Activated gamma-delta T cell (primary cell): ENCODE measurements around the gene MOK.

ENCODE experiments used
- DNase-seq: peaks from one replicate; lab custom pipeline; 2025; lab: John Stamatoyannopoulos, UW

The MOK gene

DNA sequence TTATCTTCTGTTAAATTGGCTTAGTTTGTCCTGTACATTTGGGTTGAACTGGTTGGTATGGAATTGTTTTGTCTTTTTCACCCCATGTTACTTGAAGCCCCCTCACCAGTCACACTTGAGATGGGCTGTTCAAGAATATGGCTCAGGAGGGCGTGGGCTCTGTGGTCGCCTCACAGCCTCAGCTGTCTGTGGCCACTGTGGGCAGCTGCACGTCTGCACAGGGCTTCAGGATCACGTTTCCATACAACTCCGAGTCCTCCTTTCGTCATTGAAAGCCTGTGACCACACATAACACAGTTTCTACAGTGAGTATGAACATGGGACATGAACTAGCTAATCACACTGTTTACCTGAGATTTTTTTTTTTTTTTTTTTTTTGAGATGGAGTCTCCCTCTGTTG is 81.3 kb downstream of the MOK start:
- no peak for DNase-seq

DNA sequence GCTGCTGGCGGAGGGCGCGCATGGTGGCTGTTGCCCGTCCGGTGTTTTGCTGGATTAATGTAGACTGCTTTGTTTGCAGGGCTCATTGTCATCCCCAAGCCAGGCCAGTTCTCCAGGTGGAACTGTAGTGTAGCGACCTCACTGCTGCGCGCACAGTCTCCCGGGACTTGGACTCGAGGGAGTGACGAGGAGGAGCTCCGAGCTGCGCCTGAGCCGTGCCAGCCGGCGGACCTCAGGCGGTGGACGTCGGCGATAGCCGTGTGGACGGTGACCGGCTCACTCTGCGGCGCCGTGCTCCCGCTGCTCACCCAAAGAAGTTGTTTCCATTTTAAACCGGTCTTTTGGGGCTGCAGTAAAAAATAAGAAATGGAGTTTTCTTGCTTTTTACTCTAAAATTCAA is 82.2 kb downstream of the MOK start:
- DNase-seq = no peak

DNA sequence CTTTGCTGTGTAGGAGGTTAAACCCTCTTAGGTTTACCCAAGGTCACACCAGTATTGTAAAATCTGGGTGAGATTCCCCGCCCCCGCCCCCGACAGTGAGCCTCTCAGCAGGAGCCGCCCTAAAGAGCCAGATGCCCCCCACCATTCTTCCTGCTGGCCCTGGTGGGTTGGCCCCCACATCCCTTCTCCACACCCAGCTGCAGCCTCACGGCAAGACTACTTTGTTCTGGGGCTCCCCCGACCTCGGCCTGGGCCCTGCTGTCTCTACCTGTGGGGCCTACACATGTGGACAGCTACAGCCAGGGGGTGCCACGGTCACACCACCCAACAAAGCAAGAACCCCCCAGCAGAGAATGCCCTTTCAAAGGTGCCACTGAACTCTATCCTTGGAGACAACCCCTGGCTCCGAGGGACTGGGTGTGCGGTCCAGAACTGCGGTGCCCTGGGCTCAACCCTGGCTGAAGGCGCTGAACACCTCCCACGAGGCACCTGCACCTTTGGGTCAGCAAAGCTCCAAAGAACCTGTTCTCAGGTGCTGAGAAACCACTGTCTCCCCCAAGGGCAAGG is 82.9 kb downstream of the MOK start:
- DNase-seq = no peak

DNA sequence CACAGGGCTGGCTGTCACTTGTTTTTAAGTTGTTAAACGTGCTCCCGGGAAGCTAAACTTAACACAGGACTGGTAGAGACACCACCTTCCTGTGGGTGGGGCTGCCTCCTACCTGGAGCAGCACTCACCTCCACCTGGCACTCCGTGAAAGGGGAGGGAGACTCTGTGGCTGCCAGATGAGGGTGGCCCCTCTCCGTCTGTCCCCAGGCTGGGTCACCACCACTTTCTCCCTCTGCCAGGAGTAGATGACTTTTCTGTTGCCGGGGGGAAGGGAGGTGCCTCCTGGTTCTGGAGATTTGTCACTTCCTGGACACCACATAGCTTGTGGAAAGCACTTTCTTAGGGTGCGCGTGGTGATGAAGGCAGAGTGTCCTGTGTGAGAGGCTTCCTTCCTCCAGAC is 83.9 kb downstream of the MOK start:
- no peak for DNase-seq

DNA sequence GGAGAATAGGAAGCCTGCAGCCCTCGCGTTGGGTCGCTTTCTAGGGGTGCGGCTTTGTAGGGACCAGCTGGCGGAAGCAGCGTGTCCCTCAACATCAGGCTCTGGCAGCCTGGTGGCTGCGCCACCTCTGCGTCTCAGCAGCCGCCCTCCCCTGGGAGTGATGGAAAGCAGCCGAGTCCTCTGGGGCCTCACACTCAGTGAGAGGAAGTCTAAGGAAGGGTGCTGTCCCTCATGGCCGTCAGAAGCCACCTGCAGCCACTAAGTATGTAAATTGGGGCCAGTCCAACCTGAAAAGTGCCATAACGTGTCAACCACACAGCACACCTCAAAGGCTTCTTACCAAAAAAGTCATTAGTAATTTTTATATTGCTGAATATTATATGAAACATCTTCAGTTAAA is 84.9 kb downstream of the MOK start:
- no peak for DNase-seq

DNA sequence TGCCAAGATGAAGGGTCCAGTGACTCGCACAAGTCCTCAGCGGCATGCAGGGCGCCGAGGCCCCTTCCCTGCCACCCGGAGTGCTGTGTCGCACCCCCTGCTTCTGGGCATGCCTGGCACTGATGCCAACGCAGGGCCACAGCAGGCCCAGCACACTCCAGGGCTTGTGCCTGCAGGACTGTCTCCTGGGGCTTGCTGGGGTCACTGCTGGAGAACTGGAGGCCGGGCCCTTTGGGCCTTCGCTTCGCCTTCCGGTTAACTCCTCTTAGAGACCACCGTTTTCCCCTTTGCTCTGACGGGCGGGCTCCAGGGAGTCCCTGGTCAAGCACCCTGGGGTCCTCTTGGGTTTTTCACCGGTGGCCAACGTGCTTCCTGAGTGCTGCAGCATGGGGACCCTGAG is 85.6 kb downstream of the MOK start:
- DNase-seq = no peak

DNA sequence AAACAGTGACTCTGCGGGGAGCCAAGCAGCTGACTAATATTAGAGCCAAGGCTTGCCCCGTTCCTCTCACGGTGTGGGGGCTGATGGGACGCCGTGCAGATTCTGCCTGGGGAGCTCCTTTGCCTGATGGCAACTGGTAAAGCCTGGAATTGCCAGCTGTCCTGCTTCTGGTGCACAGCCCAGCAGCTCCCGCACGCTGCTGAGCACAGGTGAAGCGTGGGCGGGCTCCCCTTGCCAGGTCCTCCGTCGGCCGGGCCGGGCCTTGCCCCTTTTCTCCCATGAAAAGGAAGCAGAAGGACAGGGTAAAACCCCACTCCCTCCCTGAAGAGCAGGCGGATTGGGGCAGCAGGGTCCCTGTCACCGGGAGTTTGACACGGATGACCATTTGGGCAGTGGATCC is 86.3 kb downstream of the MOK start:
- no peak for DNase-seq

DNA sequence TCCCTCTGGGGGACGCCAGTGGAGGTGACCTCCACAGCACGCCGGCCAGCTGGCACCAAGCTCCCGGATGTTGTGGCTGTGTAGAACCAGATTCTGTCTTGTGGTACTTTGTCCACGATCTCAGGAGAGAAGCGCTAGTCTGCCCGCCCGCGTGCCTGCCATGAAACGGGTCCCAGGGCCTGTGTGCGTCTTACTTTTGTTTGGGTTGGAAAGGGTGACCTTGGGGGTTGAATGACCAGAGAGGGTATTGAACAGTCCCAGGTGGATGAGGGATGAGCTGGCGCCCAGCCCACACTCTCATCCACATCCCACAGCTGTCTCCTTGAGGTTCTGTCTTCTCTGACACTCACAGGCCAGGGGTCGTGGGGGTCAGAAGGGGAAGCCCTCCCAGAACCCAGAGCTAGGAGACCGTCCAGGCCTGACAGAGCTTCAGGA is 87.0 kb downstream of the MOK start:
- no peak for DNase-seq

DNA sequence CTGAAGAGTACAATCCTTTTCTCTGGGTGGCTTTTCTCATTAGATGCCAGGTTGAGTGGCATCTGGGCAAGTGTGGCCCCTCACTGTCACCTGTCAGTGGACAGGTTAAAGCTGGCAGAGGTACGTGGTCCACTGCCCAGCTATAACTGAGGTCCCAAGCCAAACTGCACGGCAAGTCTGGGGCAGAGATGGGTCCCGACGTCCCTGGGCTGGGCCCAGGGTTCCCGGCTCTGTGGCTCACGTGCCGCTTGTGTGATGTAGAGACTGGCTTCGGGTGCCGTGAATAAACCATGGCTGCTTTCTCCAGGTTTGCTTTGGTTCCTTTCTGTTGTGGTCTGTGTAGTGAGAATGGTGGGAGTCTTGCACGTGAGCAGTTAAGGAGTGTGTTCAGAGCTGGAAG is 87.6 kb downstream of the MOK start:
- DNase-seq = no peak

DNA sequence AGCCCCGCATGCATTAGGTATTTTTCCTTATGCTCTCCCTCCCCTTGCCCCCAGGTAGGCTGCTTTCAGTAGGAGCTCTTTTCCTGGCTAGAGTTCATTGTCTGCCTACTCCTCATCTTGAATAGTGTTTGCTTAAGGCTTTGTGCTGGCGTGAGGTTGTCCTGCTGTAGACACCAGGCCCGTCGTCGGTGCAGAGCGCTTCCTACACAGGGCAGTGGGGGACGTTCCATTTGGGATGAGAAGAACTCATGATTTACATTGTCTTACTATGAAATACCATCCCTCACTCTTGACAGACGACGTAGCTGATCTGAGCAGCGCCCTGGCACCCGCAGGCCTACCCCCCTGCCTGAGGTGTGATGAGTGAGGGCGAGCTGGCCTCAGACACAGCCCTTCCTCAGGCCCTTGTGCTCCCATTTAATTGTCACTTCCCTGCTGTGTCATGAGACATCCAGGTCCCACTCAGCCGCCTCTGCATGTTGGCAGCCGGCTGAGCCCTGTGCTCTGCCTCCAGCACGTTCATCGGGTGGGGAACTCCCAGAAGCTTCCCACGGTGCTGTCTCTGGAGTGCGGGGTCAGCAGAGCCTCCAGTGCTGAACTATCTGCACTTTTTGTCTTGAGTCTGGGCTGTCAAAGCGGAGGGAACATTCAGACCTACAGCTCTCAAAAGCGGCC is 89.3 kb downstream of the MOK start:
- DNase-seq = no peak

DNA sequence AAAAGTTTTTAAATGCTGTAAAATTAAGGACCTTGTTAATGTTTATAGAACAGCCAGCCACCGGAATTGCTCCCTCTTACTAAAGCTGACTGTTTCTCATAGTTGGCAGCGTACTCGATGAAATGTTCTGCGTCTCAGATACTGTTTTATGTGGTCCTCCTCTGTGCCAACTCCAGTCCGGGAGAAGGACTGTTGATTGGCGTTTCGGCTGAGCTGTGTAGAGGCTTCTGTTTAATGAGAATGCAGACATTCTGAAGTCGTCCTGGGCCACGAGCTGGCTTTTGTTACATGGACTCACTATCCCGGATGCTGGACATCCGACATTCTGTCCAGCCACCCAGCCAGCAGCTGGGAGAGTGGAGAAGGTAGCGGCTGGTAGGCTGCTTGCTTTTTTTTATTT is 89.9 kb downstream of the MOK start:
- DNase-seq = no peak

DNA sequence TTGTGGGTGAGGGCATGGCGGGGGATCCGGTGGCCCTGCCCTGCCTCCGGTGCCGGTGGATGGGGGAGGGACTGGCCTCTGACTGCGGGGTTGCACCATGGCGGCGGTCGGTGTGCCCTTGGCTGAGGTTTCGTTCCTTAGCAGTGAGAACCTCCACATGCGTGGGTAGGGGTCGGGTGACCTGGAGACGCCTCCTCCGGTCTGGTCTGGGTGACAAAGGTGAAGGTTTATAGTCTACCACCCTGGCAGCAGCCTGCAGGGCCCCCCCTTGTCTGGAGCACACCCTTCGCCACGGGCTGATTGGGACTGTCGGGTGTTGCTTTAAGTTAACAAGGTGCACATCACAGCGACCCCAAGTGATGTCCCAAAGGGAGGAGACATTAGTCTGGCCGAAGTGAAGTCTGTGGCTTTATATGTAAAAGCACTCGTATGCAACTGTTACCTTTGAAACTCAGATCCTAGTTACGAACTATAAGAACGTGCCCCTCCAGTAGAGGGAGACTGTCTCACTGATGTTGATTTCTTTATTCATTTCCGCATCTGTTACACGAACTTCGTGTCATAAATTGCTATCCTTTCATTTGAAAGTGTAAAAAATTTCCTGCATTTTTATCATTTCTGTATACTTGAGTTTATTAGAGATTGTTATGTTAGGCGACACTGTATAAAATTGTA is 90.8 kb downstream of the MOK start:
- no peak for DNase-seq

DNA sequence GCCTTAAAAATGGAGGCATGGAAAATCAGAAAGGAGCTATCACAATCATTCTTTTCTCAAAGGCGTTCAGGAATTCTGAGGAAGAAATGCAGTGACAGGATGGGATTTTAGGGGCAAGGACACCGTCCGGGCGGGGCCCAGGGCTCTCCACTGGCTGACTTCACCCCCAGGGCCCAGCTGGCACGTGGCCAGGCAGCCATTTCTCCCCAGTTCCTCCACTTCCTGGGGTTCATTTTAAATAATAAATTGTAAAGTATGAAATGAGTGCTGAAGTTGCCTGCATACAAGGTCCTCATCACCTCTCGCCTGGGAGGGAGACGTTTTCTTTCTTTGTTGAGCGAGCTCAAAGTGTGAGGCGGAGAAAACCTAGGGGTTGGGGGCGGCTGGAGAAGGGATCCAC is 91.5 kb downstream of the MOK start:
- DNase-seq = no peak

DNA sequence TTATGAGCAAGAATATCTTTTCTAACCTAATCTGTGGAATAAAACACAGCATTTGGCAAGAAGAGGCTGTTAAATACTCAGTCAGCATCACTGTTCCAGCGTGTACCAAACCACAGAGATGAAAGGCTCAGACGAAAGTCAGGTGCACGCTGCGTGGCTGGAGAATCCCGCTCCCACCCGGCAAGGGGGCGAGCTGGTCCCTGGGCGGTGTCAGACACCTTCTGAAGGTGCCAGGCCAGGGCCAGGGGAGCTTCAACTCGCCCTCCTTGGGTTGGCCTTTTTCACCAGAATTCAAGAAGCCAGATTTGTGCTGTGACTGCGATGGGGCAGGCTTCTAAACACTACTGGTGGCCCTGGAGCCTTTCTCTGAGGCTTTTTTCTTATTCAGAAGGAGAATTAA is 92.1 kb downstream of the MOK start:
- DNase-seq = no peak

DNA sequence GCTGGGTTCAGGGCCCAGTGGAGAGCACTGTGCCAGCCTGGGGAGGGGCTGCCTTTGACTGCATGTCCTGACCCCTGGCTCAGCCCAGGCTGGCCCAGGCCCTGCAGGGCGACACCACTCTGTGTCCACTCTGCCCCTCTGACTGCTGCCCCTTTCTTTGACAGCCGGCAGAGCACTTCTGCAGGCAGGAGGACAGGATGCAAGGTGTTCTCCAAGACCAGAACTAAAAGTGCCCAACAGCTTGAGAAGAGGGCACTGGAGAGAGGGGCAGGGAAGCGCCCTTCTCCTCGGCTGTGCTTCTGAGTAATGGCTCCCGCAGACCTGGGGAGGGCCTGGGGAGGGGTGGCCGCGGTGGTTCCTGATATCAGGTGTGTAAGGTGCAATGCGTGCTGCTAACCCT is 92.6 kb downstream of the MOK start:
- no peak for DNase-seq

DNA sequence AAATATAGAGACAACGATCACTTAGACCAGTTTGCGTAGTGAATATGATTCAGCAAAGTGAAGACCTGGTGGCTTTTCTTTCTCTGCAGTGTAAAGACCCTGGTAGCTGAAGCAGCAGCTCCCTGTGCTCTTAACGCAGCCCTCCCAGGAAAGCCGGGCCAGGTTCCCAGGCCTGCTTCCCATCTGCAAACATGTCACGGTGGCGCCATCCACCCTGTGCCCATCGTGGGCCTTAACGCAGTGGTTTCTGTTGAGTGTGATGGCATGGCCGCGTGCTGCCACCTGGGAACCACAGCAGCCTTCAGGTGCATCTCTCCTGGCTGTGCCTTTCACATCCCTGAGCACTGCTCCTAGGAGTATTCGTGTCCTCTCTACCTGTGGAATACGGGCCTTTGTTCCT is 93.7 kb downstream of the MOK start:
- DNase-seq = no peak

DNA sequence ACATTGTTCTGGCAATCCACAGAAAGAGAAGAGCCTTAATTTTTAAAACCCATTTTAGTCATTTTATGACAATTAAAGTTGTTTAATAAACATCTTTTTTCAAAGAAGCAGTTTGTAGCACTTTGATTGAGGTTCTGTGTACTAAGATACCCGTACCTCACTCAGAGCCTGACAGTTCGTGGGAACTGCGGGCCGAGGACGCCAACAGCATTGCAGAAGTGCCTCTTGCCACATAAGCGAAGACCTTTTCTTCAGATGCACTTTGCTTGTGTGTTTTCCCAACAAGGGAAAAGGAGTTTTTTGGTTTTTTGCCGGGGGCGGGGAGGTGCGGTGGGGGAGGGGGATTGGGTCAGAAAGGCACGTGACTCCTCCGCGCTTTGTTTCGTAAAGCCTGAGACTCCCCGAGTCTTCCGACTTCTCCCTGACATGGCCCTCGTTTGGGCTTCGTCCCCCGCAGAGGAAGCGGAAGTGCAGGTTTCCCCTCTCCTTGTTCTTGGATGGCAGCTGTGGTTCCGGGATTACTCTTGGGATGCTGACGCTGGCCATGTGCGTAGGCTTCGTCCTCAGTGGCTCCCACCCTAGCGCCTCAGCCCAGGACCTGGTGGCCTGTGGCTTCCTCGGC is 94.4 kb downstream of the MOK start:
- no peak for DNase-seq

DNA sequence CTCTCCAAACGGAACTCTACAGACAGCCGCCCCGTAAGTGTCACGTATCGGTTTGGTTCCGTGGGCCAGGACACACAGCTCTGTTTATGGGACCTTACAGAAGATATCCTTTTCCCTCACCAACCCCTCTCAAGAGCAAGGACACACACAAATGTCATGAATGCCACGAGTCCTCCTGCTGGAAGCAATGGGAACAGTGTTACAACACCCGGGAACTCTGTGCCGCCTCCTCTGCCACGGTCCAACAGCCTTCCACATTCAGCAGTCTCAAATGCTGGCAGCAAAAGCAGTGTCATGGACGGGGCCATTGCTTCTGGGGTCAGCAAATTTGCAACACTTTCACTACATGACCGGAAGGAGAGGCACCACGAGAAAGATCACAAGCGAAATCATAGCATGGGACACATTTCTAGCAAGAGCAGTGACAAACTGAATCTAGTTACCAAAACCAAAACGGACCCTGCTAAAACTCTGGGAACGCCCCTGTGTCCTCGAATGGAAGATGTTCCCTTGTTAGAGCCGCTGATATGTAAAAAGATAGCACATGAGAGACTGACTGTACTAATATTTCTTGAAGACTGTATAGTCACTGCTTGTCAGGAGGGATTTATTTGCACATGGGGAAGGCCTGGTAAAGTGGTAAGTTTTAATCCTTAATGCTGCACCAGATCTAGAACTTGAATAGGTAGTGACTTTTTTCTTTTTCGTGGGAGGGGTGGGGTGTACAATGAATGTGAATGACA is 95.6 kb downstream of the MOK start:
- no peak for DNase-seq

DNA sequence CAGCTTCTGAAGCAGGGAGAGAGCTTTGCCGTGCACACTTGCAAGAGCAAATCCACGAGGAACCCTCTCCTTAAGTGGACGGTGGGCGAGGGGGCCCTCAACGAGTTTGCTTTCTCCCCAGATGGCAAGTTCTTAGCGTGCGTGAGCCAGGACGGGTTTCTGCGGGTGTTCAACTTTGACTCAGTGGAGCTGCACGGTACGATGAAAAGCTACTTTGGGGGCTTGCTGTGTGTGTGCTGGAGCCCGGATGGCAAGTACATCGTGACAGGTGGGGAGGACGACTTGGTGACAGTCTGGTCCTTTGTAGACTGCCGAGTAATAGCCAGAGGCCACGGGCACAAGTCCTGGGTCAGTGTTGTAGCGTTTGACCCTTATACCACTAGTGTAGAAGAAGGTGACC is 96.2 kb downstream of the MOK start:
- no peak for DNase-seq

DNA sequence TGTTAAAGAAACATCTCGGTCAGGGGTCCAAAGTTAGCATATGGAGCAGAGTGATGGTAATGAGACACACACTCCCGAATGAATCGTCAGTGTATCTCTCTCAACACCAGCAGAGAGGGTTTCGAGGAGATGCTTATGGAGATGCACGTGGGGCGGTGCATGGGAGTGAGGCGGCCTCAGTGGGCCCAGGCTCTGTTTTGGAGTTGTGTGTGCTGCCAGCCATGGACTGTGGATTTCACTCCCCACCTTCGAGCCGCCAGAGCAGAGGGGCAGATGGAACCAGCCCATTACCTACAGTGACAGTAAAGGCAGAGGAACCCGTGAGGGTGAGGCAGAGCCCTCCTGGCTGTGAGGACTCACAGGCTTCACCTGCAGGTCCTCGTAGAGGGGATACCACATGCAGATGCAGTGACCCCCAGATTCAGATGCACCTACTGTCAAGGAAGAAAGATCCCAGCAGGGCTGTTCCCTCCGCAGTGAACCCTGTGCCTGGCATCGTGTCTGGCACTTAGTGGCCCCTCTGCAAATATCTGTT is 97.1 kb downstream of the MOK start:
- no peak for DNase-seq

DNA sequence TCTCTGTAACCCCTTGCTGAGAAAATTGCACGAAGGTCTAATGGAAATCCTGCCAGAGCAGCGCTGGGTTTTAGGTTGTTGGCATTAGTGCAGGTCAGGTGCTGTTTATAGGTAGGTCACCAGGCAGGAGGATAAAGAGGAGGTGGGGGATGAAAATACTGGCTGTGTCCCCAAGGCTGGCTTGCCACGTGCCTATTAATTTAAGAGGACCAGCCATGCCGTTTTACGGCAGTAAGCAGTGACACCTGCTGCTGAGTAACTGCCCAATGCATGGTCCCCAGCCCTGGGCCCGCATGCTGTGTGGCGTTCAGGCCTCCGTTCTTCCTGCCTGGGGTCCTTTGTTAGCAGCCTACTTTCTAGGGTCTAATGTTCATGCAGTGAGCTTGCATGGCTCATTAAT is 98.0 kb downstream of the MOK start:
- DNase-seq = no peak

DNA sequence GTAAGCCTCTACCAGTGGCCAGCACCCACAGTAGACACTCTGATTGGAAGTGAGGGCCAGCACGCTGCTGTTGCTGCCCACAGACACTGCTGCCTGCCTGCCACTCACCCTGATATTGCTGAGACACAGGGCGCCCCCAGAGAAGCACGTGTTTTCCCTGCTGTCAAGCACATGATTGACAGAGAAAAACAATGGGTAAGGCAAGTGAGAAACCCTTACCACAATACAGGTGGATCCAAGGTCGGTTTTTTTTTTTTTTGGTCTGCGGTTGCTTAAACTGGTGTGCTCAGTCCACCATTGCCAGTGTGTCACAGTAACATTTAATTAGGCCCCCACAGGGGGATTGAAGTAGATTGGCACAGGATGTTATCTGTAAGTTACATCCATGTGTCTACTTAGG is 99.4 kb downstream of the MOK start:
- DNase-seq = no peak
